RWPE2 (cell line): Measurements from ENCODE around the gene ALDOB.

Experiments
- ATAC-seq: fragments of 200-7000 bp; cut with Tn5 transposase; 3 replicates; pipeline ENCODE4 v1.9.1; 2021; ENCODE audit warnings: low read depth
- DNase-seq: peaks from one replicate; pipeline ENCODE4 v3.0.0-alpha.2; 2020; ENCODE audit warnings: low spot score
- H3K27ac ChIP-seq: fragments of 450-650 bp; 2 replicates; pipeline ENCODE4 v1.5.1; 2017; ENCODE audit warnings: mild to moderate bottlenecking; ENCODE audit not compliant: poor library complexity, severe bottlenecking
- H3K27me3 ChIP-seq: fragments of 250-450 bp; sonication (Bioruptor Pico); 2 replicates; pipeline ENCODE4 v1.5.1; 2021; ENCODE audit warnings: mild to moderate bottlenecking, moderate library complexity; ENCODE audit not compliant: insufficient read depth, poor library complexity, severe bottlenecking
- H3K36me3 ChIP-seq: fragments of 250-450 bp; sonication (Bioruptor Pico); 2 replicates; pipeline ENCODE4 v1.5.1; 2020; ENCODE audit warnings: low read depth, mild to moderate bottlenecking, moderate library complexity
- H3K4me1 ChIP-seq: fragments of 250-450 bp; sonication (Bioruptor Pico); 2 replicates; pipeline ENCODE4 v1.5.1; 2021; ENCODE audit warnings: mild to moderate bottlenecking, moderate library complexity; ENCODE audit not compliant: insufficient read depth, poor library complexity, severe bottlenecking
- H3K4me3 ChIP-seq: fragments of 250-450 bp; sonication (Bioruptor Pico); 2 replicates; pipeline ENCODE4 v1.5.1; 2021; ENCODE audit warnings: mild to moderate bottlenecking, moderate library complexity; ENCODE audit not compliant: severe bottlenecking
- H3K9me3 ChIP-seq: fragments of 250-450 bp; sonication (Bioruptor Pico); 2 replicates; pipeline ENCODE4 v1.5.1; 2021; ENCODE audit warnings: mild to moderate bottlenecking, moderate library complexity; ENCODE audit not compliant: severe bottlenecking
- TF ChIP-seq, protein P1 (sequence below): fragments of 450-650 bp; IDR thresholded peaks from one replicate; pipeline ENCODE4 v1.5.1; 2017; ENCODE audit warnings: mild to moderate bottlenecking, moderate library complexity; ENCODE audit not compliant: poor library complexity, severe bottlenecking

Gene ALDOB

DNA sequence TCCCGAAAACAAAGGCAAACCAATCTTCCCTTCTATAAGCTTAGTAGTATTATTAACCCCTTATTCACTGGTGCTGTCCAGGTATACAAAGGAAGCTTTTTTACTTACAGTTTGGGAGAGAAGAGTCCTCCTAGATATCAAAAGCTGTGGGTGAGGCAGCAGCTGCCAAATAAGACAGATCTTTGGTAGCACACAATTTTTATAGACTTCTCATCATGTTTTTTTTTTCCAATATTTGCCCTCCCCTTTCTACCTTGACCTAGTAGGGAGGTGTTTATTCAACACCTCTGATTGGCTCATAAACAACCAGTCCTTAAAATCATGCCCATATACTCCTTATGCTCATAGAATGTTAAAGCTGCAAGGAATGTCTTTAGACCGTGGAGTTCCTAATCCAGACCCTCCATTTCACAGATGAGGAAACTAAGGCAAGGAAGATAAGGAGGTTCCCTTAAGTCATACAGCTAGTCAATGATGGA is at the start of gene ALDOB:
Gene ALDOB, minus strand, starts transcription at position 174 of the 479 bp plus-strand sequence. CDS start 4,887 bp downstream, outside the sequence.
- DNase-seq (no peak), ATAC-seq (no peak)
- Histone ChIP-seq H3K4me1 (no peaks in the 10 kb centered on the region), H3K27me3 (peaks cover 8% of the 10 kb centered on the region), H3K9me3 (no peaks in the 10 kb centered on the region), H3K4me3 (no peak within 1 kb of the TSS), H3K36me3 (no peaks in the 10 kb centered on the region), H3K27ac (no peak within 1 kb of the TSS)
- TF ChIP-seq, protein P1, sequence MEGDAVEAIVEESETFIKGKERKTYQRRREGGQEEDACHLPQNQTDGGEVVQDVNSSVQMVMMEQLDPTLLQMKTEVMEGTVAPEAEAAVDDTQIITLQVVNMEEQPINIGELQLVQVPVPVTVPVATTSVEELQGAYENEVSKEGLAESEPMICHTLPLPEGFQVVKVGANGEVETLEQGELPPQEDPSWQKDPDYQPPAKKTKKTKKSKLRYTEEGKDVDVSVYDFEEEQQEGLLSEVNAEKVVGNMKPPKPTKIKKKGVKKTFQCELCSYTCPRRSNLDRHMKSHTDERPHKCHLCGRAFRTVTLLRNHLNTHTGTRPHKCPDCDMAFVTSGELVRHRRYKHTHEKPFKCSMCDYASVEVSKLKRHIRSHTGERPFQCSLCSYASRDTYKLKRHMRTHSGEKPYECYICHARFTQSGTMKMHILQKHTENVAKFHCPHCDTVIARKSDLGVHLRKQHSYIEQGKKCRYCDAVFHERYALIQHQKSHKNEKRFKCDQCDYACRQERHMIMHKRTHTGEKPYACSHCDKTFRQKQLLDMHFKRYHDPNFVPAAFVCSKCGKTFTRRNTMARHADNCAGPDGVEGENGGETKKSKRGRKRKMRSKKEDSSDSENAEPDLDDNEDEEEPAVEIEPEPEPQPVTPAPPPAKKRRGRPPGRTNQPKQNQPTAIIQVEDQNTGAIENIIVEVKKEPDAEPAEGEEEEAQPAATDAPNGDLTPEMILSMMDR, result no peak

DNA sequence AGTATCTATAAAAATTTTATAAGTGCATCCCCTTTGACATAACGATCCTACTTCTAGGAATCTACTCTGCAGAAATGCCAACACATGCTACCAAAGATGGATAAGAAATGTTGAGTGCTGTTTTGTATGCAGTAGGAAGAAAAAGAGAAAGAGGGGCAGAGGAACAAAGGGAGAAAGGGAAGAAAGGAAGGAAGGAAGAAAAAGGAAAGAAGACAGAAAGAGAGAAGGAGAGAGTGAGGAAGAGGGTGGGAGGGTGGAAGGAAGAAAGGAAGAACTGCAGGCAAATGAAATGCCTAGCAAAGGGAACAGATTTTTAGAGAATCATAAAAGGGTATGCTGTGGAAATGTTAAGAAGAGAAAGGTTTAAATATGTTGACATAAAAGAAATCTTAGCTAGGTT is 48.5 kb upstream of the ALDOB start:
- Histone ChIP-seq H3K36me3 (no peaks in the 10 kb centered on the region), H3K4me3 (no peak overlapping the region), H3K4me1 (peaks cover 41% of the 10 kb centered on the region), H3K27ac (no peak overlapping the region), H3K9me3 (no peaks in the 10 kb centered on the region), H3K27me3 (no peaks in the 10 kb centered on the region)
- DNase-seq (no peak), ATAC-seq (no peak)
- TF ChIP-seq, protein P1, result no peak

DNA sequence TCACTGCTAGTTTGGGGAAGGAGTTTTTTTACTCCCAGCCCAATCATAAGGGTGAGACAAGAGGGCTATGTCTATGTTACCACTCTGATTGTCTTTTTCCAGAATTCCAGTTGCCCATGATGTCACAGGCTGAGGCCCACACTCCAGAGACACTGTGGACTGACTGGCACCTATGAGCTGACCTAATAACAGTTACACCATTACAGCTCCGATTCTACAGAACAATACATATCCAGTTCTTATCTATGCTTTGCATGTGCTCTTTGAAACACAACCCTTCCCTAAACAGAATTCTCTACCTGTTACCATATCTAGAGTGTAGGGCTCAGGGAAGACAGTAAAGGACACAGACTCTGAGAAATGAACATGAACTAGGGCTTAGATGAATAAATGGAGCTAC is 45.7 kb upstream of the ALDOB start:
- Histone ChIP-seq H3K4me1 (peaks cover 49% of the 10 kb centered on the region), H3K4me3 (no peak overlapping the region), H3K36me3 (no peaks in the 10 kb centered on the region), H3K27ac (peak overlapping the region; percentile 70), H3K27me3 (no peaks in the 10 kb centered on the region), H3K9me3 (no peaks in the 10 kb centered on the region)
- no peak for ATAC-seq
- no peak for DNase-seq
- TF ChIP-seq, protein P1, result no peak

DNA sequence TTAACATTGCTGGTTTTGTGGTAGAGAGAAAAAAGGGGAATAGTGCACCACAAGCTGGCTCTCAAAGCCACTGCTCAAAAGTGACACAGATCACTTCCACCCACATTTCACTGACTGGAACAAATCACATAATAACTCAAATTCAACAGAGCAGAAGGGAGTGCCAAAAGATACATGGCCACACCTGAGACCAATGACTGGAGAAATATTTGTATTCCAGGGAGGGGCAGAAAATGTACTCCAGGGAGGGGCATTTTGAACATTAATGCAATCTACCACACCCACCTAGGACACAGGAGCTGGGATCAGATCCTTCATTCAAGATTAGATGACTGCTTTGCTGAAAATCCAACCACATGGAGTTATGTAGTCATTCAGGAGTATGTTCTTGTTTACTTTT is 44.8 kb upstream of the ALDOB start:
- no peak overlapping the region for H3K4me3 ChIP-seq
- peaks cover 46% of the 10 kb centered on the region for H3K4me1 ChIP-seq
- no peaks in the 10 kb centered on the region for H3K9me3 ChIP-seq
- ATAC-seq, result peak; percentile 78
- no peaks in the 10 kb centered on the region for H3K27me3 ChIP-seq
- peaks cover 4% of the 10 kb centered on the region; the same call in 1 of the 2 replicates for H3K36me3 ChIP-seq
- TF ChIP-seq, protein P1, result no peak
- DNase-seq, result no peak
- H3K27ac ChIP-seq, result peak overlapping the region; percentile 70

DNA sequence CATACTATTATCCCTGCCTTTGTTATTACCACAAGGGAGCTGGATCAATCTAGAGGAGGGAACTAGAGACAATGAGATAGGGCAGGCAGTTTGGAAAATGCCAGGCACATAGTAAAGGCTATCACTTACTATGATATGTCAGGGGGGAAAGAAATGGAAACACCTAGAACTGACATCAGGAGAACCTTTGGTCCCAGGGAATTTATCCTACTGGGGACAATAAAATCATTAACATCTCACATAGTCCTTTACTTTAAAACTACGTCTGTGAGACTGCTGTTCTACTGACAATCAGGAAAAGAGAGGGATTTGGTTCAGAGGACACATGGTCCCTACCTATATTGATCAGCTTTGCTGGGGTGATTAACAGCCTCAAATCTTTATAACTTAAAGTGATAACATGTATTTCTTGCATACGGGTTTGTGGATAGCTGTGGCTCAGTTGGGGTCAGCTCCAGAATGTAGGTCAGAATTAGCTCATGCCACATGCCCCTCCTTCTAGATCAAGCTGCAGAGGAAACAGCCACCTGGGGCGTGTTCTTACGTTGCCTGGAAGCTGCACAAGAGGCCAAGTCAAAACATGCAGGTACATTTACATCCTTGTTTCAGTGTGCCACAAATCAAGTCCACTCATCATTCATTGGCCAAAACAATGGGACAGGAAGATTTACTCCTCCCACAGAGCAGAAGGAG is 43.9 kb upstream of the ALDOB start:
- peak; percentile 89 for ATAC-seq
- DNase-seq, result peak; percentile 82
- H3K36me3 ChIP-seq, result peaks cover 11% of the 10 kb centered on the region
- H3K4me3 ChIP-seq, result no peak overlapping the region
- no peaks in the 10 kb centered on the region for H3K27me3 ChIP-seq
- peaks cover 42% of the 10 kb centered on the region for H3K4me1 ChIP-seq
- TF ChIP-seq, protein P1, result no peak
- no peaks in the 10 kb centered on the region for H3K9me3 ChIP-seq
- H3K27ac ChIP-seq, result peak overlapping the region; percentile 70
